GM19468 (cell line): Measurements from ENCODE around the gene RHEBL1.
"Not testable (repeated sequence)": the region's sequence is repeated elsewhere in the genome, so short reads cannot be mapped to it uniquely, and the experiment has no call there.

ENCODE experiments used
- ATAC-seq: cut with Tn5 transposase; IDR thresholded peaks from one replicate; pipeline ENCODE4 v1.9.1; 2021; ENCODE audit warnings: mild to moderate bottlenecking, moderate library complexity, moderate number of reproducible peaks; ENCODE audit not compliant: unreplicated experiment; ENCODE audit errors: extremely low read depth

RHEBL1 gene

DNA sequence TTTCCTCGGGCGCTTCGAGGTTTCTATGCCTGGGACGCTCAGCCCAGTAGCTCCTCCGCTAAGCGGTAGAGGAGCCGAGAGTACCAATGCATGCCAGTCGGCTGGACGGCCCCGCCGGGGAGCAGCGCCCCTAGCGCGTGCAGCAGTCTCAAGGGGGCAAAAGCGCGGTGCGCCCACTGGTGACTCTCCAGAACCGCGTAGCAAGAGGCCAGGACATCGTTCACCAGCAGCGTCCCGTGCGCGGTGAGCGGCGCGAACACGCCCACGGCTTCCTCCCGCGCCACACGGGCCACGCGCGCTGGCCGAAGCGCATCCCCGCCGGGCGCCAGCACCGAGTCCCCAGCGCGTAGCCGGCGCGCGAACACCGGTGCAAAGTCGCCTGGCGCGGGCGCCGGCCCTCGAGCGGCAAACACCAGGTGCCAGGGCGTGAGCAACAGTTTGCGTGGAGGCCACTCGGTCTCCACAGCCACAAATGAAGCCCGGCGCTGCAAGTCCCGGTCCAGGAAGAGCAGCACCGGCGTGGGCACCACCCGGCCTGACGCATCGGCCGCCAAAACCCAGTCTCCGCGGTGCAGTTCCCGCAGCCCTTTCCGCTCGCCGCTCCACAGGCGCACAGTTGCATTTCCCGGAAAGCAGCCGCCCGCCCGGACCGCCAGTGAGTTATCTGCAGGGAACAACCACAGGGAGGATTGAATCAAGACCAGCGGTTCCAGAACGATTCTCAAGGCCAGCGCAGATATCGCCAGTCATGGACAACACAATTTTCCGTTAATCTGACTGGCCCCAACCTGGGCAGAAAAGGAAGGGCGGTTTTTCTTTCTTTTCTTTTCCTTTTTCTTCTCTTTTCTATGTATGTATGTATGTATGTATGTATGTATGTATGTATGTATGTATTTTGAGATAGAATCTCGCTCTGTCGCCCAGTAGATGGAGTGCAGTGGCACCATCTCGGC, 20.3 kb upstream of the RHEBL1 start:
- ATAC-seq = no peak

DNA sequence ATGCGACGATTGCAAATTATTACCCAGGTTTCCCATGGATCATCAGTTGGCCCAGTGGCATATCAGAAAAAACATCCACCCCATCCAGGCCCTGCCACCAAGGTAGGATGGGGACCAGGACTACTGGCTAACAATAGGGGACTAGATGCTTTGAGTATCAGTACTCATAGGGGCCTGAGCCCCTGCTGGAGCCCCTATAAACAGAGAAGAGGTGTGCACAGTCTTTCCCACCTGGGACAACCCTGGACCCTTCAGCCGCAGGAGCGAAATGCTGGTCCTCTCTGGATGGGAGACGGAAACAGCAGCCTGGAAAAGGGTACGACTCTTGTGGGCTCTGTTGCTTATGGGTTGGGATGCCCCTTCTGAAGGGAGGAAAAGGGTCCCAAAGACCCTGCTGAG, 19.2 kb upstream of the RHEBL1 start:
- no peak for ATAC-seq

GRCh38 chr12:49088150-49088931, 18.6 kb upstream of the RHEBL1 start:
- ATAC-seq = no peak

DNA sequence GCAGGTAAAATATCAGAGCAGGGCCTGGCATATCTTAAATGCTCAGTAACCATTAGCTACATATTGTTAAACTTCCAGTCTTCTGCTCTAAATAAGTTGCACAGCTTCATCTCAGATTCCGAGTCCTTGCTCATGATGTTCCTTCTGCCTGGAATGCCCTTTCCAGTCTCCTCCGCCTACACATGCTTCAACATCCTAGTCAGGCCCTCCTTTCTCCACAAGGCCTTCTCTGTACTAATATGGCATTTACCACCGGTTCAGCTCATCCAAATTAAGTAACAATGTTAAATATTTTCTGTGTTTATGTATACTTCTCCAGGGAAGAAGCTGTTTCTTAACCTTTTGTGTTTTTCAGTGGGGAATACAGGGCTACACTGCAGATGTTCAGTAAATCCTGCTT, 16.3 kb upstream of the RHEBL1 start:
- ATAC-seq = no peak

DNA sequence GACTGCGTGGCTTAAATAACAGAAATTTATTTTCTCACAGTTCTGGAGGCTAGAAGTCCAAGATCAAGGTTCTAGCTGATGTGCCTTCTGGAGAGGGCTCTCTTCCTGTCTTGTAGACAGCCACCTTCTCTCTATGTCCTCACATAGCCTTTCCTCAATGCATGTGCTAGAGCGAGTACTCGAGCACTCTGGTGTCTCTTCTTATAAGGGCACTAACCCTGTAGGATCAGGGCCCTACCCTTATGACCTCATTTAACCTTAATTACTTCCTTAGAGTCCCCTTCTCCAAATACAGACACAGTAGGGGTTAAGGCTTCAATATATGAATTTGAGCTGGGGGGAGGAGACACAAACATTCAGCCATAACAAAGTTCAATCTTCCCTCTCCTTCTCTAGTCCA, 14.7 kb upstream of the RHEBL1 start:
- no peak for ATAC-seq

- ATAC-seq = no peak
Measured at GRCh38 chr12:49079793-49080192, 10.0 kb upstream of the RHEBL1 start.

DNA sequence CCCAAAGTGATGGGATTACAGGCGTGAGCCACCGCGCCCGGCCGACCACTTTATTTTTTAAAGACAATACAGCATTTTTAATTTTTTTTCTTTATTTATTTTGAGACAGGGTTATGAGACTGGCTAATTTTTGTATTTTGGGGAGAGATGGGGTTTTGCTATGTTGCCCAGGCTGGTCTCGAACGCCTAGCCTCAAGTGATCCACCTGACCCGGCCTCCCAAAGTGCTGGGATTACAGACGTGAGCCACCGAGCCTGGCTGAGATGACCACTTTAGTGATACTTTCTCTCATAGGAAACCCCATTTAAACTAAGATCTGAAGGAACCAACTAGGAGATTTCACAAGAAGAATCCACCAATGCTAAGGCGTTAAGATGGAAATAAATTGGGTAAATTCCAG, 1.2 kb upstream of the RHEBL1 start:
- no peak for ATAC-seq

DNA sequence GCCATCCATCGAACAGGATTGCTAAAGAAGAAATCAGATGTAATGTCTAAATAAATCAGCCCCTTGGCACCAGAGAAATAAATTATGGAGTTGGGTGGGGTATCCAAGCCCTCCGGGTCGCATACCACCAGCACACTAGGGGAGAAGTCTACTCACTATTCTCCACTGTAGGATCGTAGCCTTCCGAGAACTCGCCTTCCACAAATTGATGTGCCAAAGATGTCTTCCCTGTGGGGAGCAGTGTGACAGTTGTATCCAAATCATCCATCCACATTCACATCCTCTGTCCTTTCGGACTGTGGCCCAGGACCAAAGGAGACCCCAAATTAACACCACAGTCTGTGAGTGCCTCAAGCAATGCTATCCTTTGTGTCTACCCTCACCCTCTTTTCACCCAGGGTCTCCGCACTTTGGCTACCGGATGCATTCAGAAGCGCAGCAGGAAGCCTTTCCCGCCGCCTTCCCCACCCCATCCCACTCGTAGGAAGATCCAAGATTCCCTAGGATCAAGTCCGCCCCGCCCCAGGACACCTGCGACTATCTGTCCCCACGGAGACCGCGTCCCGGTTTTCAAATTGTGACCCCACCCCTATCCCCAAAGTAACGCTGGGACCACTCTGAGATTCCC, 786 bp downstream of the RHEBL1 start:
- no peak for ATAC-seq

DNA sequence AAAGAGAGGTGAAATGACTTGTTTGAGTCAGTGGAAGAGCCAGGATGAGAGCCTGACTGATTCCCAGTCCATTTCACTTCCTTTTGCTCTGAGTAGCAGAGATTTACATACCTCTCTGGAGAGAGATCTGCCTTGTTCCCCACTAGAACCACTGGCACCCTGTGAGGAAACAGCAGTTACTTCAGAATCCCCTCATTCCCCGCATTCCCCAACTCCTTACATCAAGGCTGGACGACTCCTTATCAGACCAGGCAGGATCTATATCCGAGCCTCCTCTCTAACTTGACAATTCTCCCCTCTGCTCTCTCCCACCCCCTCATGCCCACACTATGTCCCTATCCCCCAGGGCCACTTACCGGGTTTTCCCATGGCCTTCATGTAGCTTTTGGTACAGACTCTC, 3.7 kb downstream of the RHEBL1 start:
- ATAC-seq = no peak

DNA sequence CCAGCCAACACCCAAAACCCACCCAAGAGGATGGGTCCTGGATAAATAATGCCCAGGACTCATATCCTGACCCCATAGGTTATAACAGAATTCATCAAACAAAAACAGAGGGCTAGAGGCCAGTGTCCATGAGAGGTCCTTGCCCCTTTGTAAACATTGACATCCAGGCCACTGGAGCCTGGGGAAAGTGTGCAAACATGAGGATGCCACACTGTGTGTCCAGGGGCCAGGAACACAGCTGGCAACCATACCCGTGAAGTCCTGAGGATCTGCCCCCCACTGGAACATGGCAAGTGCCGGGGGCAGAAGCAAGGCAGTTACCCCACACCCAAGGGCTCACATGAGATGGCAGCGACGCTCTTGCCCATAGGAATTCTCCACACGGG, 5.0 kb downstream of the RHEBL1 start:
- ATAC-seq = no peak

DNA sequence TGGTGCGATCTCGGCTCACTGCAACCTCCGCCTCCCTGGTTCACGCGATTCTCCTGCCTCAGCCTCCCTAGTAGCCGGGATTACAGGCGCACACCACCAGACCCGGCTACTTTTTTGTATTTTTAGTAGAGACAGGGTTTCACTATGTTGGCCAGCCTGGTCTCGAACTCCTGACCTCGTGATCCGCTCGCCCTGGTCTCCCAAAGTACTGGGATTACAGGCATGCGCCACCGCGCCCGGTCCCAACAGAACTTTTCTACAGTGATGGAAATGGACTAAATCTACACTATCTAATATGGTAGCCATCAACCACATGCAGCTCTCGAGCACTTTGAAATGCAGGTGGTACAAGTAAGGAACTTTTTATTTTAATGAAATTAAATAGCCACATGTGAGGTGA, 7.9 kb downstream of the RHEBL1 start:
- not testable (repeated sequence) for ATAC-seq

DNA sequence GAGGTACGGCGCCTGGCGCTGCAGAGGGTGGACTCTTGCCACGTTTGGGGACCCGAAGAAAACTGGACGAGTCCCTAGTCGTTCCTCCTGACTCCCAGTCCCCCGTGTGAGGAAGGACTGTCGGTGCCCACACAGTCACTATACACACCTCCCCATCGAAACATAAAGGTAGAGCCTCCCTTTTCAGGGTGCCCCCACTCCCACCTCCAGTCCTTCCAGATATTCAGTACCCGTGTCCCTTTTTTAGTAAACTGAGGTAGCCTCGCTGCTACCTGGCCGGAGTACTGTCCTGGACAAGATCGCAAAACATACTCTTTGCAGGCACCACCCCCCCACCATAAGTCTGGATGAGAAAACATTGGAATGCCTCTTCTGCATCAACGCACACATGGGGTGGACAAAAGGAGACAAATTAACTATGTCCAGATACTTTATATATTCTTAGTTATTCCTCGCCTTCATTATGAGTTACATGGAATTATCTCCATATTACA, 8.6 kb downstream of the RHEBL1 start:
- no peak for ATAC-seq

DNA sequence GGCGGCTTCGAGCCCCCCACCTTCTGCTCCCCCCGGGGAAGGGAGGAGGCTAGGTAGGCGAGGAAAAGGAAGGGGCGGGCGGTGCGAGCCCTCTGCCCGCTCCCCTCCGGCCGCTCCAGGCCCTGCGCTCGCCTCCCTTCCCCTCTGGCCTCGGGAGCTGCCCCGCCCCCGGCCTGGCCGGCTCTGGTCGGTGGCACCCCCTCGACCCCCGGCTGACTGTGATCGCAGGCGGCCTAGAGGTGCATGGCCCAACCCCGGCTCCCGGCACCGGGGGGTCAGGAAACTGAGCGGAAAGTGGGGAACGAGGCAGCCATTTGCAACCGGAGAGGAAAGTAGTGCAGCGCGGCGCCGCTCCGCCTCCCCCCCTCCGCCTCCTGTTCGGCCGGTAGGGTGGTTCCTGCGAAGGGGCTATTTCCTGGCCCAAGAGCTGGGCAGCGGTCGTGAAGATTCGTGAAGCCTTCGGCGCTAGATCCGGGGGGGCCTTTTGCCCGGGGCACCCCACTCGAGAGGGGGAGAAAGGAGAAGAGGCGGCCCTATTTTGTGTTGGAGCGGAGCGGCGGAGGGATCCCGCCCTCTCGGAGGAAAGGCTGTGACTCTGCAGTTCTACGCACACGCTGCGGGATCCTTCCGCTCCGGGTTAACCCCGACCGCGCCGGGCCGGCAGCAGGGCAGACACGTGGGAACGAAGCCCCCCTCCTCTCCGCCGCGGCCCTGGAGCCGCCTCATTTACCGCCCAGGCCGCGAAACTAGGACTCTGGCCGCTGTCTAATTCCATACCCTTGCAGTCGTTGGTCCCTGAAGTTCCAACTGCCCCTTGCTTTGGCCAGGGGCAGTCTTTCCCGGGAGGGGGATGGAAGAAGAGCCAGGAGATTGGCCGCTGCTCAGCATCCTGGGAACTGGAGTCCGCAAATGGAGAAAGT, 9.3 kb downstream of the RHEBL1 start, which contains the start of gene KMT2D:
TSS of gene KMT2D (minus strand) at position 558 of the 920 bp plus-strand sequence. CDS start 5,470 bp downstream, outside the sequence.
- no peak for ATAC-seq

DNA sequence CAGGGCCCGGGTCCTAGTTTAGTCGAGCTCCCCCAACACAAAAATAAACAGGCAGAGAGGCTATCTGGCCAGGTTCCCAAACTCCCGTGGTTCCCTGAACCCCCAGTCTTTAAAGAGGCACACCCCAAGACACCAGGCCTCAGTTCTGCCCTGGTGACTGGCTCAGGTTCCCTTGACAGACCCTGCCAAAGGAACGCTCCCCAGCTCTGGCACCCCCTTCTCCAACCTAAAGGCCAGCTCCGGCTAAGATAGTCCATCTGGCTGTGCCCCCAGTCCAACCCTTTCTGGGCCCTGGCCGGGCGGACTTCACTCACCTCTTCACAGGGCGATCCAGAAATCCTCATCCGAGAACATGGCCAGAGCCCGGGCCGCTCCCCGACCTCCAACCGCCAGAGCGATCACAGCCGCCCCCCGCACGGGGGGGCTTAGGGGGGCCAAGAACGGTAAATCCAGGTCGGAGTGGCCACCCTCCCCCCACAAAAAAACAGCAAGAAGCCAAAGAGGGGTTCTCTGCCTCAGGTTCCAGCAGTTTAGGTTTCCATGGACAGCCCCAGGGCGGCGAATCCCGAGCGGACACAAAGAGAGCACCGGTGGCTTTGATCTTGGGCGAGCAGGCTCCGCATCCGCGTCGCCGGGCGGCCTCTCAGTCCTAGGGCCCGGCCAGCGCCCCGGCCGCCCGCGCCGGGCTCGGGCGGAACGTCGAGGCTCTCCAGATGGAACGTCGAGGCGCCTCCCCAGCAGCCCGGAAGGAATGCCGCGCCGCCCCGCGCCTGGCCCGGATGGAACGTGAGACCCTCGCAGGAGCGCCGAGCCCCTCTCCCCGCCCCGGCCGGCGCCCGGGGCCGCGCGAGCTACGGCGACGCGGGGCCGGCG, 10.2 kb downstream of the RHEBL1 start:
- ATAC-seq = no peak

DNA sequence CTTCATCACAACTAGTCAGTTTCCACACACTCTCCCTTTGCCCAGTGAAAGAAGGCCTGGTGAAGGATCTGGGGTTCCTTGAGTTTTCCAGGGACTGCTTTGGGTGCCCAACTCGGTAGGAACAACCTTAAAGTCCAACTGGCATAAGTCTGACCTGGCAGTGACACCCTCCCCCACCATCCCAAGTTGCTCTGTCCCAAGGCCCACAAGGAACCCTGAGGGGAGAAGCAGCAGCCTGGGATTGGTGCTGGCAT, 10.8 kb downstream of the RHEBL1 start:
- ATAC-seq = no peak

- no peak for ATAC-seq
Measured at GRCh38 chr12:49058366-49059044, 11.3 kb downstream of the RHEBL1 start.

- ATAC-seq = no peak
Measured at GRCh38 chr12:49057888-49058287, 11.9 kb downstream of the RHEBL1 start.

DNA sequence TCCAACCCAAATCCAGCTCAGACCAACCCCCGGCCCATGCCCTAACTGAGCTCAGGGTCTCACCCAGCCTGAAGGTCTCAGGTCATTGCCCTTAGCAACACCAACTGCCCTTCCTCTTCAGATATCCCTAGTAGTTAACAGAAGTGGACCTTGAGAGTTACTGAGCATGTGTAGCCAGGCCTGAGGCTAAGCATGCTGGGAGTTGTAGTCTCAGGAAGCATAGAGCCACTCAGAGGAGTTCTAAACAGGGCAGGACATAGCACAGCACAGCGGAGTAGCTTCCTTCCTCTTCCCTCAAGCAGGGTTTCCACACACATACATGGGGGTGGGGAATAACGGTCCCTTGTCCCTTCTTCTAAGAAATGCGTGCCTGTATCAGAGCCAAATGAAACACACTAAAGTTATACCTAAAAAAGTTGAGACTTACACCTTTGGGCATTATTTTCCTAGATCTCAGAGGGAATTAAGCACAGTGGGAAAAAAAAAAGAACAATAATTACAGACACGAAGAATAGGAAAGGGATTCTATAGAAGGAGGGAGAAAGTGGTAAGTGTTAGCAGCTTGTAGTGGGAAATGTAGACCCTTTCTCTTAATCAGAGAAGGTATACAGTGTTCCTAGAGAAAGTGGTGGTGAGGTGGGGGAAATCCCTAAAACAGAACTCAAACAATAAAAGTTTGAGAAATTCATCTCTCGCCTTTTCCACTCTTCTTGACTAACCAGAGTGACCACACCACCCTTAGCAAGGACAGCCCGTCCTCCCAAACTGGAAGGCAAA, 13.6 kb downstream of the RHEBL1 start:
- peak; percentile 43 for ATAC-seq
